DOHH2 (cell line): ENCODE results near the gene CTTNBP2.

Source experiments
- H3F3A ChIP-seq: fragments of 200-600 bp; sonication (generic), shearing (Covaris generic); 2 replicates; pipeline ENCODE4 v1.6.0; 2016; ENCODE audit warnings: antibody characterized with exemption, mild to moderate bottlenecking; ENCODE audit not compliant: control insufficient read depth, insufficient read depth
- H3K27ac ChIP-seq: fragments of 200-600 bp; sonication (generic); 2 replicates; pipeline ENCODE4 v1.5.1; 2014; ENCODE audit warnings: low read depth, mild to moderate bottlenecking, low read length, moderate library complexity
- H3K27me3 ChIP-seq: fragments of 200-600 bp; sonication (generic); 2 replicates; pipeline ENCODE4 v1.6.1; 2014; ENCODE audit warnings: mild to moderate bottlenecking, low read length, mixed read lengths; ENCODE audit not compliant: control insufficient read depth
- H3K36me3 ChIP-seq: fragments of 200-600 bp; sonication (generic); 2 replicates; pipeline ENCODE4 v1.6.1; 2014; ENCODE audit warnings: mild to moderate bottlenecking, low read length, moderate library complexity, mixed read lengths; ENCODE audit not compliant: control insufficient read depth
- H3K4me1 ChIP-seq: fragments of 200-600 bp; sonication (generic); 2 replicates; pipeline ENCODE4 v1.6.1; 2014; ENCODE audit warnings: mild to moderate bottlenecking, low read length, mixed read lengths; ENCODE audit not compliant: control insufficient read depth
- H3K4me2 ChIP-seq: fragments of 200-600 bp; sonication (generic); 2 replicates; pipeline ENCODE4 v1.6.0; 2014; ENCODE audit warnings: mild to moderate bottlenecking, low read length, moderate library complexity
- H3K4me3 ChIP-seq: fragments of 200-600 bp; sonication (generic); 2 replicates; pipeline ENCODE4 v1.5.1; 2014; ENCODE audit warnings: mild to moderate bottlenecking, low read length, mixed read lengths
- H3K79me2 ChIP-seq: fragments of 200-600 bp; sonication (generic); 2 replicates; pipeline ENCODE4 v1.6.1; 2014; ENCODE audit warnings: mild to moderate bottlenecking, low read length, mixed read lengths; ENCODE audit not compliant: control insufficient read depth
- H3K9me2 ChIP-seq: fragments of 200-600 bp; sonication (generic); replicated peaks from 2 replicates; pipeline ENCODE4 v1.6.1; 2014; ENCODE audit warnings: mild to moderate bottlenecking, low read length, mixed read lengths; ENCODE audit not compliant: control insufficient read depth
- H3K9me3 ChIP-seq: fragments of 200-600 bp; sonication (generic); 2 replicates; pipeline ENCODE4 v1.6.1; 2014; ENCODE audit warnings: antibody characterized with exemption, low read length, mixed read lengths; ENCODE audit not compliant: control insufficient read depth, insufficient read depth
- H4K20me1 ChIP-seq: fragments of 200-600 bp; sonication (generic); 2 replicates; pipeline ENCODE4 v1.6.0; 2014; ENCODE audit warnings: low read depth, mild to moderate bottlenecking, antibody characterized with exemption, low read length, moderate library complexity; ENCODE audit not compliant: control insufficient read depth, insufficient read depth
- CTCF ChIP-seq: fragments of 200-600 bp; sonication (generic); IDR thresholded peaks from one replicate; pipeline ENCODE4 v1.5.1; 2014; ENCODE audit warnings: antibody characterized with exemption, mild to moderate bottlenecking, low read depth, low read length; ENCODE audit not compliant: poor library complexity, severe bottlenecking
- EZH2phosphoT487 ChIP-seq: fragments of 200-600 bp; sonication (generic); IDR thresholded peaks from 2 replicates; pipeline ENCODE4 v1.6.1; 2017; ENCODE audit warnings: borderline replicate concordance, mild to moderate bottlenecking, antibody characterized with exemption, low read length, moderate library complexity, mixed read lengths

Gene CTTNBP2

DNA sequence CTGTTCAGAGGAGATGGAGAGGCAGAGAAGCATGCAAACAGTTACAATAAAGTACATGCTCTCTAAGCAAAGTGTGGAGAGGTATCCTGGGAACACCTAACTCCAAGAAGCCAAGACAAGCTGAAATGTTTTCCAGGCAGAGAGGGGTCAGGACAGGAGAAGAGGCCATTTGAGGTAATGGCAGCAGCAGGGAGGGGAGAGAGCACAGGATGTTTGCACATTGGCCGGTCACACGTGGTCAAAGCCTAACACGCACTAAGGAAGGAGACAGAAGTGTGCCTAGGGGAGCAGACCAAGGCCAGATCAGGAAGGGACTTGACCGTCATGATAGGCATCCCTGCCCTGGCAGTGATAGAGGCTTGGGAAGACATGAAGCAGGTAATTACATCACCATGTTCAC is 101.5 kb downstream of the CTTNBP2 start:
- Histone ChIP-seq H3K27me3 (peaks cover 2% of the 10 kb centered on the region; the same call in 1 of the 2 replicates), H3K4me1 (no peaks in the 10 kb centered on the region)

GRCh38 chr7:117769085-117769484 is 104.2 kb downstream of the CTTNBP2 start:
- TF ChIP-seq EZH2phosphoT487, result no peak
- no peak for TF ChIP-seq CTCF
- Histone ChIP-seq H3K27me3 (peaks cover 2% of the 10 kb centered on the region; the same call in 1 of the 2 replicates), H3K4me2 (no peak overlapping the region), H3K4me3 (no peak overlapping the region), H3K4me1 (no peaks in the 10 kb centered on the region), H3K79me2 (no peaks in the 10 kb centered on the region), H3K9me2 (no peaks in the 10 kb centered on the region), H4K20me1 (no peaks in the 10 kb centered on the region), H3K9me3 (no peaks in the 10 kb centered on the region), H3K36me3 (no peaks in the 10 kb centered on the region), H3K27ac (no peak overlapping the region), H3F3A (no peaks in the 10 kb centered on the region)

More for the DNA sequence above, 101.5 kb downstream of the CTTNBP2 start:
- no peaks in the 10 kb centered on the region for H3F3A ChIP-seq
- no peaks in the 10 kb centered on the region for H3K79me2 ChIP-seq
- H4K20me1 ChIP-seq, result no peaks in the 10 kb centered on the region
- TF ChIP-seq CTCF, result no peak
- TF ChIP-seq EZH2phosphoT487, result no peak
- H3K9me3 ChIP-seq, result no peaks in the 10 kb centered on the region
- no peak overlapping the region for H3K27ac ChIP-seq
- no peaks in the 10 kb centered on the region for H3K9me2 ChIP-seq
- no peaks in the 10 kb centered on the region for H3K36me3 ChIP-seq
- H3K4me3 ChIP-seq, result no peak overlapping the region
- no peak overlapping the region for H3K4me2 ChIP-seq

- no peak overlapping the region for H3K27ac ChIP-seq
- H3K4me3 ChIP-seq, result no peak overlapping the region
- H3K36me3 ChIP-seq, result no peaks in the 10 kb centered on the region
- H4K20me1 ChIP-seq, result no peaks in the 10 kb centered on the region
- TF ChIP-seq EZH2phosphoT487 (no peak), CTCF (no peak)
- no peaks in the 10 kb centered on the region for H3K9me3 ChIP-seq
- H3K79me2 ChIP-seq, result no peaks in the 10 kb centered on the region
- H3K4me2 ChIP-seq, result no peak overlapping the region
- no peaks in the 10 kb centered on the region for H3K27me3 ChIP-seq
- no peaks in the 10 kb centered on the region for H3K4me1 ChIP-seq
- no peaks in the 10 kb centered on the region for H3K9me2 ChIP-seq
- H3F3A ChIP-seq, result no peaks in the 10 kb centered on the region
Measured at GRCh38 chr7:117767951-117768350, 105.3 kb downstream of the CTTNBP2 start.
